GM21423 (cell line): ENCODE measurements around the gene C6orf141.

Source experiments
- ATAC-seq: cut with Tn5 transposase; IDR thresholded peaks from one replicate; pipeline ENCODE4 v1.9.1; 2021; ENCODE audit warnings: mild to moderate bottlenecking, moderate library complexity; ENCODE audit not compliant: unreplicated experiment

Gene C6orf141

GRCh38 chr6:49535795-49536194 is 14.7 kb upstream of the C6orf141 start:
- no peak for ATAC-seq

GRCh38 chr6:49539102-49539501 is 11.4 kb upstream of the C6orf141 start:
- ATAC-seq: no peak

GRCh38 chr6:49540614-49541013 is 9.9 kb upstream of the C6orf141 start:
- no peak for ATAC-seq

- no peak for ATAC-seq
These were observed 9.2 kb upstream of the C6orf141 start for GRCh38 chr6:49541210-49541724.

- no peak for ATAC-seq
These were observed 8.5 kb upstream of the C6orf141 start for GRCh38 chr6:49541936-49542335.

GRCh38 chr6:49543087-49543858 is 7.2 kb upstream of the C6orf141 start:
- ATAC-seq: no peak

- no peak for ATAC-seq
These were observed 4.1 kb upstream of the C6orf141 start for GRCh38 chr6:49546331-49546730.

GRCh38 chr6:49548613-49549304 is 1.7 kb upstream of the C6orf141 start:
- no peak for ATAC-seq

- no peak for ATAC-seq
These were observed 577 bp upstream of the C6orf141 start for GRCh38 chr6:49549691-49550491.

GRCh38 chr6:49551078-49551865 is 804 bp downstream of the C6orf141 start:
- ATAC-seq: peak; percentile 32

- ATAC-seq: peak; percentile 42
These were observed 1.3 kb downstream of the C6orf141 start for GRCh38 chr6:49551866-49552129.

GRCh38 chr6:49552596-49552995 is 2.1 kb downstream of the C6orf141 start:
- ATAC-seq: no peak

GRCh38 chr6:49553384-49553783 is 2.9 kb downstream of the C6orf141 start:
- ATAC-seq: no peak

GRCh38 chr6:49555951-49556350 is 5.5 kb downstream of the C6orf141 start:
- no peak for ATAC-seq

GRCh38 chr6:49556429-49556837 is 6.0 kb downstream of the C6orf141 start:
- ATAC-seq: no peak

GRCh38 chr6:49557177-49557576 is 6.7 kb downstream of the C6orf141 start:
- ATAC-seq: no peak

- no peak for ATAC-seq
These were observed 7.8 kb downstream of the C6orf141 start for GRCh38 chr6:49558238-49558637.

GRCh38 chr6:49563006-49563886 is 12.8 kb downstream of the C6orf141 start:
- no peak for ATAC-seq

GRCh38 chr6:49564552-49564951 is 14.1 kb downstream of the C6orf141 start:
- no peak for ATAC-seq

- no peak for ATAC-seq
These were observed 14.8 kb downstream of the C6orf141 start for GRCh38 chr6:49565261-49565660.
